K562 (cell line): ENCODE data around the gene VPS13D. TPM values are rescaled to one million over a fixed set of nuclear protein-coding genes. Genes with fewer than 3 reads are reported as not detected.

Experiments
- ARID1B ChIP-seq: fragments of 450-650 bp; IDR thresholded peaks from 2 replicates; pipeline ENCODE4 v1.6.1; 2016; ENCODE audit warnings: antibody characterized with exemption, mild to moderate bottlenecking, inconsistent platforms
- CEBPG ChIP-seq, 3 experiments: fragments of 200-800 bp in 1 of 3; sonication (Bioruptor generic) in 1 of 3; sonication (generic) in 1 of 3; formaldehyde crosslinking in 1 of 3; IDR thresholded peaks in 2 of 3; conservative IDR thresholded peaks in 1 of 3; 2 replicates each; pipeline versions ENCODE4 v1.6.1 to v1.8.0; 2016 to 2022; ENCODE audit warnings: missing compliant biosample characterization in 2 of 3, missing genetic modification characterization in 2 of 3, mild to moderate bottlenecking in 1 of 3, missing genetic modification reagents in 1 of 3
- KDM2B ChIP-seq: fragments of 250-450 bp; sonication (Bioruptor Pico); IDR thresholded peaks from 2 replicates; pipeline ENCODE4 v1.8.0; 2021; ENCODE audit warnings: mild to moderate bottlenecking, moderate library complexity
- PREB ChIP-seq: sonication (generic); formaldehyde crosslinking; IDR thresholded peaks from 2 replicates; pipeline ENCODE4 v1.8.1; 2023; ENCODE audit warnings: mild to moderate bottlenecking, missing genetic modification reagents
- REST ChIP-seq, 2 experiments: fragments of 450-650 bp; formaldehyde crosslinking in 1 of 2; IDR thresholded peaks; 2 replicates each; pipeline versions ENCODE4 v1.4.0 to v1.6.1; 2014 to 2020; ENCODE audit warnings: mild to moderate bottlenecking in 2 of 2, borderline replicate concordance in 1 of 2, low read depth in 1 of 2
- SREBF2 ChIP-seq: sonication (generic); formaldehyde crosslinking; IDR thresholded peaks from 2 replicates; pipeline ENCODE4 v1.4.0; 2020; ENCODE audit warnings: mild to moderate bottlenecking, missing genetic modification reagents
- STAT5B ChIP-seq: fragments of 250-450 bp; sonication (Bioruptor Pico); IDR thresholded peaks from 2 replicates; pipeline ENCODE4 v1.8.0; 2021; ENCODE audit warnings: mild to moderate bottlenecking, inconsistent platforms
- ZBTB2 ChIP-seq: fragments of 450-650 bp; IDR thresholded peaks from 2 replicates; pipeline ENCODE4 v1.6.1; 2016; ENCODE audit warnings: antibody characterized with exemption
- ZNF174 ChIP-seq: fragments of 250-450 bp; sonication (Bioruptor Pico); IDR thresholded peaks from 2 replicates; pipeline ENCODE4 v1.4.0; 2020; ENCODE audit warnings: mild to moderate bottlenecking
- ZNF699 ChIP-seq: fragments of 250-450 bp; sonication (Bioruptor Pico); IDR thresholded peaks from 2 replicates; pipeline ENCODE4 v1.8.0; 2021; ENCODE audit warnings: mild to moderate bottlenecking, moderate library complexity; ENCODE audit not compliant: insufficient replicate concordance
- polyA plus RNA-seq, 8 experiments: library from polyadenylated mRNA; depleted of rRNA in 4 of 8; stranded (reverse) in 5 of 8; unstranded in 3 of 8; fragments of >200 nt; fragmentation: Nextera tagmentation in 2 of 8; fragmentation: Illumina TruSeq in 1 of 8; extraction: Ambion mirVana in 2 of 8; extraction: Trizol in 1 of 8; gene quantifications; 2 replicates each; pipeline versions ENCODE4 v1.2.1 to v1.2.3, GENCODE V29; 2011 to 2014; ENCODE audit warnings: inconsistent platforms in 1 of 8, missing spikeins in 1 of 8
- total RNA-seq, 7 experiments: library from RNA; depleted of rRNA in 6 of 7; stranded (reverse); fragments of >200 nt in 6 of 7; fragmentation: Illumina TruSeq in 2 of 7; extraction: Trizol in 2 of 7; gene quantifications; 2 replicates each; pipeline versions ENCODE4 v1.2.1 to v1.2.3, GENCODE V29; 2011 to 2021; ENCODE audit warnings: low replicate concordance in 1 of 7

Gene VPS13D
- total and polyA plus RNA-seq, 9 of the 15 experiments (the other 6 are each of a cell fraction or from before 2014, with no cell fraction given): 6.1 to 51.5 (median 38.5) TPM

GRCh38 chr1:12502336-12503109 is 272.7 kb downstream of the VPS13D start (continued):
- TF ChIP-seq PREB (CRISPR knock-in tag) (no peak), REST (IDR thresholded peaks at IDR 0.05; ENCODE audit: borderline replicate concordance) (no peak), REST (CRISPR knock-in tag; IDR thresholded peaks at IDR 0.05; ENCODE audit: low read depth) (no peak), ZBTB2 (no peak), ARID1B (no peak), ZNF699 (CRISPR knock-in tag) (no peak), ZNF174 (CRISPR knock-in tag) (no peak), KDM2B (CRISPR knock-in tag) (no peak), STAT5B (no peak), SREBF2 (CRISPR knock-in tag) (no peak), CEBPG (CRISPR knock-in tag; IDR thresholded peaks at IDR 0.05) (no peak), CEBPG (tag; conservative IDR thresholded peaks at IDR 0.05 in 1 of 2, IDR thresholded peaks at IDR 0.05 in 1 of 2) (no peak)
